ENCODE measurements around the gene MAGOH. TPM values are rescaled to one million over a fixed set of nuclear protein-coding genes. Genes with fewer than 3 reads are reported as not detected.

MAGOH gene
- total RNA-seq, 1 experiment from 2014 or later: 75.7 TPM

GRCh38 chr1:53180226-53180625 is 58.1 kb downstream of the MAGOH start:
- intact Hi-C loops (cut with micrococcal nuclease; ENCODE audit: unreplicated experiment): loop anchor here (5.0 to 10.0 kb wide), 2 partner anchors 133 to 335 kb away; partner anchors contain the start of gene ZYG11A
- no peaks in the 10 kb centered on the region for H3F3A ChIP-seq (ENCODE audit: insufficient read depth, low read depth)
- no peak overlapping the region for H3K27ac ChIP-seq
- H3K36me3 ChIP-seq (ENCODE audit: low read depth): no peaks in the 10 kb centered on the region
- H3K79me2 ChIP-seq (ENCODE audit: low read depth): no peaks in the 10 kb centered on the region
- CTCF ChIA-PET: interaction anchor here (0.6 kb wide), 2 partner anchors 27 to 415 kb away, joined by 3 read pairs; no protein-coding TSS in a partner anchor
- H3K4me3 ChIP-seq: no peak overlapping the region
- no peak overlapping the region for H2AFZ ChIP-seq
- no TSS peak for BruUV-seq (replicated peaks)
- H3K4me2 ChIP-seq: no peak overlapping the region
- H3K9me2 ChIP-seq (ENCODE audit: insufficient read depth): no peaks in the 10 kb centered on the region
- no peaks in the 10 kb centered on the region for H3K9me3 ChIP-seq (ENCODE audit: insufficient read depth, low read depth)
- TF ChIP-seq CTCF (conservative IDR thresholded peaks at IDR 0.05) (no peak), EZH2 (IDR thresholded peaks at IDR 0.05; ENCODE audit: low read depth) (no peak)
- POLR2A ChIA-PET (ENCODE audit: unreplicated experiment): no interaction called here
- H3K4me1 ChIP-seq (replicated peaks; ENCODE audit: insufficient read depth): 0 out of 2 replicates have a peak, but pooled peaks cover 5% of the 10 kb centered on the region
- DNase-seq: no peak
- no peaks in the 10 kb centered on the region for H4K20me1 ChIP-seq (ENCODE audit: insufficient read depth)
- H3K27me3 ChIP-seq (ENCODE audit: insufficient read depth, low read depth): no peaks in the 10 kb centered on the region

Other genes starting within 250 kb of the MAGOH start
- gene PODN, start 176.3 kb downstream of the MAGOH start, total RNA-seq (2021): not detected in 2 replicates
- gene SLC1A7, start 95.9 kb downstream of the MAGOH start, total RNA-seq (2021): not detected in 2 replicates
- 32.2 and 35.7 TPM in 2 replicates for gene CPT2, start 41.7 kb downstream of the MAGOH start, total RNA-seq (2021)
- gene CZIB, start 17.9 kb downstream of the MAGOH start, total RNA-seq (2021): 50.3 and 51.1 TPM in 2 replicates
- 62.1 and 85.3 TPM in 2 replicates for gene LRP8, start 89.6 kb upstream of the MAGOH start, total RNA-seq (2021)
- not detected in 2 replicates for gene DMRTB1, start 220.9 kb upstream of the MAGOH start, total RNA-seq (2021)